GM18502 (cell line): Measurements from ENCODE around the gene SEC62.

Experiments used
- ATAC-seq: cut with Tn5 transposase; IDR thresholded peaks from one replicate; pipeline ENCODE4 v1.9.1; 2021; ENCODE audit warnings: mild to moderate bottlenecking; ENCODE audit not compliant: unreplicated experiment, poor library complexity

Gene SEC62

GRCh38 chr3:169966428-169966950 lies at the start of gene SEC62:
Gene SEC62, plus strand, starts transcription at chr3:169966807. Its CDS starts 16 bp downstream, at chr3:169966823.
- peak; percentile 90 for ATAC-seq

- ATAC-seq, result no peak
Measured at GRCh38 chr3:169923189-169923588, 43.4 kb upstream of the SEC62 start.

GRCh38 chr3:169923831-169924230 lies 42.8 kb upstream of the SEC62 start:
- no peak for ATAC-seq

- peak; percentile 34 for ATAC-seq
Measured at GRCh38 chr3:169929830-169930519, 36.6 kb upstream of the SEC62 start.

- no peak for ATAC-seq
Measured at GRCh38 chr3:169930843-169931242, 35.8 kb upstream of the SEC62 start.

- ATAC-seq, result peak; percentile 94
Measured at GRCh38 chr3:169931747-169932520, 34.7 kb upstream of the SEC62 start.

GRCh38 chr3:169939320-169939719 lies 27.3 kb upstream of the SEC62 start:
- ATAC-seq, result no peak

- no peak for ATAC-seq
Measured at GRCh38 chr3:169939751-169940150, 26.9 kb upstream of the SEC62 start.

GRCh38 chr3:169940470-169941181 lies 26.0 kb upstream of the SEC62 start:
- ATAC-seq, result peak; percentile 76

- ATAC-seq, result peak; percentile 88
Measured at GRCh38 chr3:169945313-169945712, 21.3 kb upstream of the SEC62 start.

GRCh38 chr3:169946336-169946735 lies 20.3 kb upstream of the SEC62 start:
- ATAC-seq, result no peak

- ATAC-seq, result no peak
Measured at GRCh38 chr3:169948559-169949448, 17.8 kb upstream of the SEC62 start.

GRCh38 chr3:169952045-169952444 lies 14.6 kb upstream of the SEC62 start:
- ATAC-seq, result no peak

GRCh38 chr3:169953462-169954141 lies 13.0 kb upstream of the SEC62 start:
- peak; percentile 32 for ATAC-seq

- ATAC-seq, result peak; percentile 89
Measured at GRCh38 chr3:169954142-169954756, 12.4 kb upstream of the SEC62 start.

- ATAC-seq, result no peak
Measured at GRCh38 chr3:169955406-169955805, 11.2 kb upstream of the SEC62 start.

- ATAC-seq, result no peak
Measured at GRCh38 chr3:169964176-169964575, 2.4 kb upstream of the SEC62 start.

- ATAC-seq, result peak; percentile 33
Measured at GRCh38 chr3:169965562-169966427, 812 bp upstream of the SEC62 start.
